Lower lobe of right lung (tissue), 2 donors: ENCODE results near the gene IL12RB1. TPM values are rescaled to one million over a fixed set of nuclear protein-coding genes. Genes with fewer than 3 reads are reported as not detected.

Experiments
- ATAC-seq, 2 donors: fragments of 200-7000 bp; cut with Tn5 transposase; one replicate each; pipeline ENCODE4 v1.9.1; 2020 to 2022; ENCODE audit warnings: mild to moderate bottlenecking in 2 of 2, moderate library complexity in 2 of 2
- DNase-seq: peaks from one replicate; pipeline ENCODE4 v3.0.0-alpha.2; 2020
- H3K27ac ChIP-seq: fragments of 200-600 bp; one replicate; pipeline ENCODE4 v1.8.0; 2022
- H3K27me3 ChIP-seq: fragments of 200-600 bp; one replicate; pipeline ENCODE4 v1.8.0; 2022; ENCODE audit warnings: low read depth
- H3K36me3 ChIP-seq: fragments of 200-600 bp; one replicate; pipeline ENCODE4 v1.8.0; 2022; ENCODE audit warnings: mild to moderate bottlenecking
- H3K4me1 ChIP-seq: fragments of 200-600 bp; one replicate; pipeline ENCODE4 v1.8.0; 2022
- H3K4me3 ChIP-seq: fragments of 200-600 bp; one replicate; pipeline ENCODE4 v1.8.0; 2022; ENCODE audit warnings: mild to moderate bottlenecking
- H3K9me3 ChIP-seq: fragments of 200-600 bp; one replicate; pipeline ENCODE4 v1.8.0; 2022
- intact Hi-C: fragments of 100-400 bp; cut with DNase I; formaldehyde crosslinking; loops from one replicate; pipeline ENCODE4 v1.11.0; 2022
- total RNA-seq: library from RNA; stranded (reverse); fragmentation: NEBNext Ultra II Directional; extraction: Animal tissue kit (Norgen Biotek cat#: 25700); gene quantifications from one replicate; pipeline ENCODE4 v1.2.1, GENCODE V29; 2021
- TF ChIP-seq, protein P1 (sequence below): fragments of 200-600 bp; IDR thresholded peaks from one replicate; pipeline ENCODE4 v1.8.0; 2022; ENCODE audit warnings: antibody characterized with exemption, mild to moderate bottlenecking
- donor health status: DM: no; HTN: yes; CAD: no; lungs with severe emphysema.

IL12RB1 gene
- total RNA-seq, 1 donor from 2014 or later, result 14.6 TPM

DNA sequence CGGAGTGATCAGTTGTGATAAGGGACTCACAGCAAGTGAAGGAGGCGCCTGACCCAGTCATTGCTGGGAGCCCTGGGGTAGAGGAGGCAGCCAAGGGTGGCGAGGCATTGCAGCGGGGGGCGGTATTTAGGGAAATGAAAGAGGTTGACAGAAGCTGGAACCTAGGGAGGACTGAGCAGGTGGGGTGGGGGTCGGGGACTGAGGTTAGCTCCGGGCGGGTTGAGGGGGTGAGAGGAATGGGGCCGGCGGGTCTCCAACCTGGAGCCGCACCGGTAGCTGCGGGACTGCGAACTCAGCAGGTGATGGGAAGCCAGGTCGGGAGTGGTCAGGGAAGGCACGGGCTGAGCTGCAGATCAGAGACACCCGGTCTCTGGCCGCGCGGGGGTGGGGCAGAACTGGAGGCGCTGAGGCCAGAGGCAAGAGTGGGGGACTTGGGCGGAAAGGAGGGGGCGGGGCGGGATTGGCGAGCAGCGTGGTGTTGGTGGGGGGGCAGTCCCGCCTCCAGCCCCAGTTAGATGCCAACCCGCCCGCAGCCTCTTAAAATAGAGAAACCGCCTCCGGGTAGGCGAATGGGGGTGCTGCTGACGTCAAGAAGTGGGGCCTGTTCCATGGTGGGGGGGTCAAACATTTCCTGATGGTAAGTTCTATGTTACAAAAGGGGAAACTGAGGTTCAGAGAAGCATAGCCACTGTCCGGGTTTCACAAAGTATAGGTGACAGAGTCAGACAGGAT lies 12.3 kb upstream of the IL12RB1 start:
- no peaks in the 10 kb centered on the region for H3K36me3 ChIP-seq
- H3K27me3 ChIP-seq, result no peaks in the 10 kb centered on the region
- intact Hi-C loops, result no loop called here
- DNase-seq (peak; percentile 53), ATAC-seq (no peak)
- TF ChIP-seq, protein P1, sequence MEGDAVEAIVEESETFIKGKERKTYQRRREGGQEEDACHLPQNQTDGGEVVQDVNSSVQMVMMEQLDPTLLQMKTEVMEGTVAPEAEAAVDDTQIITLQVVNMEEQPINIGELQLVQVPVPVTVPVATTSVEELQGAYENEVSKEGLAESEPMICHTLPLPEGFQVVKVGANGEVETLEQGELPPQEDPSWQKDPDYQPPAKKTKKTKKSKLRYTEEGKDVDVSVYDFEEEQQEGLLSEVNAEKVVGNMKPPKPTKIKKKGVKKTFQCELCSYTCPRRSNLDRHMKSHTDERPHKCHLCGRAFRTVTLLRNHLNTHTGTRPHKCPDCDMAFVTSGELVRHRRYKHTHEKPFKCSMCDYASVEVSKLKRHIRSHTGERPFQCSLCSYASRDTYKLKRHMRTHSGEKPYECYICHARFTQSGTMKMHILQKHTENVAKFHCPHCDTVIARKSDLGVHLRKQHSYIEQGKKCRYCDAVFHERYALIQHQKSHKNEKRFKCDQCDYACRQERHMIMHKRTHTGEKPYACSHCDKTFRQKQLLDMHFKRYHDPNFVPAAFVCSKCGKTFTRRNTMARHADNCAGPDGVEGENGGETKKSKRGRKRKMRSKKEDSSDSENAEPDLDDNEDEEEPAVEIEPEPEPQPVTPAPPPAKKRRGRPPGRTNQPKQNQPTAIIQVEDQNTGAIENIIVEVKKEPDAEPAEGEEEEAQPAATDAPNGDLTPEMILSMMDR, result no peak
- H3K4me3 ChIP-seq, result peak overlapping the region; percentile 64
- no peak overlapping the region for H3K27ac ChIP-seq
- peaks cover 30% of the 10 kb centered on the region for H3K4me1 ChIP-seq
- no peaks in the 10 kb centered on the region for H3K9me3 ChIP-seq

DNA sequence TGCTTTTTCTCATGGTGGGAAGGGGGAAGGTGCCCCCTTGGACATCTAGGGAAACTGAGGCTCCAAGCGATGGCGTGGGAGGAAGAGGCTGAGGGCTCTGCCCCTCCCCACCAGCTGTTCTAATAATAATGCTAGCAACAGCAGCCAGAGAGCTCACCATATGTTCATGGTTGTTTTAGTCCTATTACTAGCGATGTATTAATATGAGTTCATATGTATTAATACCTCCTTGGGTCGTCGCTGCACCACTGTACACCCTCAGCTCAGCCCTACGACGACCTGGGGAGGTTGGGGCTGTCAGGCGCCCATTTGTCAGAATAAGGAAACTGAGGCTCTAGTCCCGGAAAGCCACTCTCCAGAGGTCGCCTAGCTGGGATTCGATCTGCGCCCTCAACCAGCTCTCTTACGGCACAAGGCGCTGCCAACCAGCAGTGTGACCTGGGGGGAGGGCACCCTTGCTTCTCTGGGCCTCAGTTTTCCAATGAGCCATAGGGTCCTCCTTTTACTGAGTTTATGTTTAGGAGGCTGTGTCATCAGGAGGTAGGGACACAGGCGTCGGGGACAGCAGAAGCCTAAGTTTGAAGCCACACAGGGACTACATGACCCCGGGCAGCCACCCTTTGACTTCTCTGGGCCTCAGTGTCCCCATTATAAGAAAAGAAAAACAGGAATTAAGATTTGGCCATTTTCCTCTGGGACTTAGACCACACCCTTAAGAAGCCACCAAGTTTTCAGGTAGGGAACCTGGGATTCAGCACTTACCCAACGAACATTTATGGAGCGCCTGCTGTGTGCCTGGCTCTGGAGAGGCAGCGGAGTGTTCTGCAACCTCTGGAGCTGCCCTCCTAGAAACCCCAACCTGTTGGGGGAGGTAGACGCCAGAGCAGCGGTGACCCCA lies 11.5 kb upstream of the IL12RB1 start:
- Histone ChIP-seq H3K4me3 (peak overlapping the region; percentile 64), H3K9me3 (no peaks in the 10 kb centered on the region), H3K27ac (no peak overlapping the region), H3K27me3 (no peaks in the 10 kb centered on the region), H3K4me1 (peaks cover 22% of the 10 kb centered on the region), H3K36me3 (no peaks in the 10 kb centered on the region)
- no peak for ATAC-seq
- intact Hi-C loops, result no loop called here
- no peak for DNase-seq
- TF ChIP-seq, protein P1, result no peak

DNA sequence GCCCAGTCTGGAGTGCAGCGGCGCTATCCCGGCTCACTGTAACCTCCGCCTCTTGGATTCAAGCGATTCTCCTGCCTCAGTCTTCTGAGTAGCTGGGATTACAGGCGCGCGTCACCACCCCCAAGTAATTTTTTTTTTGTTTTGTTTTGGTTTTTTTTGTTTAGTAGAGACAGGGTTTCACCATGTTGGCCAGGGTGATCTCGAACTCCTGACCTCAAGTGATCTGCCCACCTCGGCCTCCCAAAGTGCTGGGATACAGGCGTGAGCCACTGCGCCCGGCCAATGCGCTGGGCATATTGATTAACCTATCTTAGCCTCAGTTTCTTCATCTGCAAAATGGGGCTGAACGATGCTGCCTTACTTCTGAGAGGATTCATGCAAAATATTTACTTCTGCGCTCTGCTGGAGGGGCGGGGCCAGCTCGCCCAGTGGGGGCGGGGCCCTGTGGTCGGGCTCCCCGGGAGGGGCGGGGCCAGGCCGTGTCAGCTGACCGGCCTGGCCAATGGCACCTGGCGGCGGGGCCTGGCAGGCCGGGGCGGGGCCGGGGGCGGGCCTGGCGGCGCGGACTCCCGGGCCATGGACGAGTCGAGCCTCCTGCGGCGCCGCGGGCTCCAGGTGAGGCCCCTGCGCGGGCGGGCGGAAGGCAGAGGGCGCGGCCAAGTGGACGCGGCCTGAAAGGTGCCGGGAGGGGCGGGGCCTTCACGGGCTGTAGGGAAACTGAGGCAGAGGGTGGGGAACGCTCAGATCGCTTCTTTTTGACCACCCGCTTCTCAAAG lies 10.7 kb upstream of the IL12RB1 start, which contains the start of gene MAST3:
MAST3 (plus strand) TSS at position 562 of the 776 bp plus-strand sequence; CDS start at position 577, 15 bp downstream.
- Histone ChIP-seq H3K36me3 (no peaks in the 10 kb centered on the region), H3K27me3 (no peaks in the 10 kb centered on the region), H3K9me3 (no peaks in the 10 kb centered on the region), H3K27ac (no peak within 1 kb of the TSS), H3K4me3 (peak within 1 kb of the TSS; percentile 64), H3K4me1 (peaks cover 22% of the 10 kb centered on the region)
- intact Hi-C loops, result no loop called here
- DNase-seq, result peak; percentile 93
- peak; percentile 99 for ATAC-seq
- TF ChIP-seq, protein P1, result no peak

DNA sequence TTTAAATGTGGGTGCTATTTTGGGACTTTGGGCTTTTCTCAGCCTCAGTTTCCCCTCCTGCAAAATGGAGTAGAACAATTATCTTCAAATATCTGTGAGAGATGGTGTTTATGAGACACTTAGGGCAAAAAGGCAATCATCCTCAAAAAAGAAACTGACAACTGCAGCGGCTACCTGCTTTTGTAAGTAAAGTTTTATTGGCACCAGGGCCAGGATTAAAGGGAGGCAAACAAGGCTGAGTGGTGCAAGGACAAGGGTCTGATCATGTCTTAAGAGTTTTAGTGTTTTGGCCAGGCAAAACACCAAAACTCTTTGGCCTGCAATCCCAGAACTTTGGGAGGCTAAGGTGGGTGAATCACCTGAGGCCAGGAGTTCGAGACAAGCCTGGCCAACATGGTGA lies 9.5 kb upstream of the IL12RB1 start:
- no peak for ATAC-seq
- TF ChIP-seq, protein P1, result no peak
- Histone ChIP-seq H3K4me3 (no peak overlapping the region), H3K4me1 (peaks cover 22% of the 10 kb centered on the region), H3K27me3 (no peaks in the 10 kb centered on the region), H3K36me3 (no peaks in the 10 kb centered on the region), H3K9me3 (no peaks in the 10 kb centered on the region), H3K27ac (no peak overlapping the region)
- no peak for DNase-seq
- intact Hi-C loops, result no loop called here
